Ovary (tissue), 9 donors: Measurements from ENCODE around the gene DHCR24. TPM values are rescaled to one million over a fixed set of nuclear protein-coding genes. Genes with fewer than 3 reads are reported as not detected.
A peak's percentile ranks its signal among the peaks of the same experiment; 100 is the strongest.

Source experiments
- DNase-seq, 5 donors: peaks; one replicate each; pipeline ENCODE4 v3.0.0-alpha.2; 2019 to 2020
- H3K27ac ChIP-seq, 2 donors: fragments of 200-600 bp; one replicate each; pipeline versions ENCODE4 v1.5.1 to v1.8.0; 2019 to 2022
- H3K27me3 ChIP-seq: fragments of 200-600 bp; one replicate; pipeline ENCODE4 v1.8.0; 2022
- H3K36me3 ChIP-seq: fragments of 200-600 bp; sonication (generic); one replicate; pipeline ENCODE4 v1.5.1; 2019
- H3K4me1 ChIP-seq: one replicate; pipeline ENCODE4 v1.8.1; 2013; ENCODE audit warnings: mild to moderate bottlenecking, moderate library complexity; ENCODE audit not compliant: insufficient read depth
- H3K4me3 ChIP-seq: fragments of 200-600 bp; sonication (generic); one replicate; pipeline ENCODE4 v1.5.1; 2017
- H3K9me3 ChIP-seq, 2 donors: fragments of 200-600 bp in 1 of 2; sonication (generic) in 1 of 2; one replicate each; pipeline versions ENCODE4 v1.5.1 to v1.8.1; 2013 to 2019; ENCODE audit warnings: mild to moderate bottlenecking in 1 of 2, moderate library complexity in 1 of 2
- CTCF ChIP-seq, 3 donors: fragments of 450-650 bp in 2 of 3; fragments of 200-600 bp in 1 of 3; IDR thresholded peaks; one replicate each; pipeline versions ENCODE4 v1.5.1 to v1.8.0; 2016 to 2022; ENCODE audit warnings: antibody characterized with exemption in 3 of 3, mild to moderate bottlenecking in 1 of 3
- EP300 ChIP-seq: sonication (generic); formaldehyde crosslinking; IDR thresholded peaks from one replicate; pipeline ENCODE4 v1.6.1; 2017; ENCODE audit warnings: antibody characterized with exemption
- POLR2A ChIP-seq: fragments of 450-650 bp; IDR thresholded peaks from one replicate; pipeline ENCODE4 v1.6.1; 2017; ENCODE audit warnings: antibody characterized with exemption, mild to moderate bottlenecking, moderate library complexity
- WGBS, 3 donors: extraction: QIAGEN DNeasy Blood & Tissue Kit in 1 of 3; methylation state at CpG; one replicate each; pipeline versions ENCODE4 v1.1.5 to v1.1.7; 2013 to 2017; 5-methylcytosine and 5-hydroxymethylcytosine counted together
- intact Hi-C, 4 donors: fragments of 100-400 bp; cut with DNase I; formaldehyde crosslinking; loops; one replicate each; pipeline versions ENCODE4 v1.11.0 to v1.15.1; 2022 to 2023
- polyA plus RNA-seq, 2 donors: library from polyadenylated mRNA; stranded (reverse); fragments of 200-250 nt in 1 of 2; fragments of 350-450 nt in 1 of 2; fragmentation: Illumina TruSeq in 1 of 2; extraction: RNeasy Lipid Tissue Mini Kit (QIAGEN cat#74804) in 1 of 2; gene quantifications; one replicate each; pipeline ENCODE4 v1.2.3, GENCODE V29; 2013 to 2014
- total RNA-seq, 7 donors: library from RNA; depleted of rRNA in 2 of 7; stranded (reverse); fragments of >200 nt in 2 of 7; fragmentation: NEBNext Ultra II Directional in 3 of 7; extraction: Animal tissue kit (Norgen Biotek cat#: 25700) in 3 of 7; gene quantifications; one replicate each; pipeline versions ENCODE4 v1.1.0 to v1.2.4, GENCODE V29; 2016 to 2023
- donor health status: DM: no; HTN: no; CAD: no; lungs with moderate emphysema.
- donor health status: DM: no; HTN: no; CAD: no.
- donor health status: Bipolar disorder and iron deficiency.
- donor health status: DM: yes; HTN: yes; CAD: no.
- donor health status: DM: no; HTN: no; CAD: no.
- donor health status: DM: yes; HTN: yes; CAD: no.

Gene DHCR24
- total and polyA plus RNA-seq, 9 donors: 10.5 to 1,394 (median 74.6) TPM

GRCh38 chr1:54800899-54801759, 85.9 kb downstream of the DHCR24 start, which contains the start of gene TTC22:
Gene TTC22, minus strand, starts transcription at chr1:54801323. Its CDS starts 160 bp downstream, at chr1:54801163.
- Histone ChIP-seq H3K27ac (no peak within 1 kb of the TSS), H3K4me3 (peak within 1 kb of the TSS; percentile 38), H3K9me3 (no peaks in the 10 kb centered on the region), H3K27me3 (no peaks in the 10 kb centered on the region), H3K4me1 (no peaks in the 10 kb centered on the region), H3K36me3 (no peaks in the 10 kb centered on the region)
- intact Hi-C loops: loop anchor here (10.0 kb wide), 5 partner anchors 306 to 946 kb away; no protein-coding TSS in a partner anchor
- 4 to 9% (median 8%) methylated on average over 45 to 58 of the region's 58 CpGs for WGBS, 3 donors
- peak in 3 of 5 donors; percentile 34 to 57 (median 44) for DNase-seq
- no peak for TF ChIP-seq EP300
- TF ChIP-seq CTCF (IDR thresholded peaks at IDR 0.05): no peak
- TF ChIP-seq POLR2A: no peak

GRCh38 chr1:54800041-54800898, 86.7 kb downstream of the DHCR24 start:
- no peaks in the 10 kb centered on the region for H3K27me3 ChIP-seq
- no peaks in the 10 kb centered on the region for H3K36me3 ChIP-seq
- peak overlapping the region; percentile 38 for H3K4me3 ChIP-seq
- 32 to 49% (median 39%) methylated on average over 36 to 39 of the region's 39 CpGs for WGBS, 3 donors
- peak in 1 of 5 donors; percentile 28 for DNase-seq
- TF ChIP-seq EP300 (no peak), POLR2A (no peak), CTCF (IDR thresholded peaks at IDR 0.05) (no peak)
- H3K9me3 ChIP-seq: no peaks in the 10 kb centered on the region
- intact Hi-C loops: loop anchor here (10.0 kb wide), 5 partner anchors 305 to 945 kb away; no protein-coding TSS in a partner anchor
- H3K27ac ChIP-seq: no peak overlapping the region
- no peaks in the 10 kb centered on the region for H3K4me1 ChIP-seq

Other genes with a start within 250 kb of the DHCR24 start
- gene MROH7, start 245.4 kb downstream of the DHCR24 start, total RNA-seq: 10 to 100 TPM in 3 of 7 donors, 1 to 10 TPM in 4; 4.6 to 20.9 (median 9.7) TPM
- 1 to 10 TPM; 3.1 to 3.4 TPM for gene MROH7, start 245.4 kb downstream of the DHCR24 start, polyA plus RNA-seq
- 10 to 100 TPM; 15.4 to 26.2 (median 19.9) TPM for gene TTC4, start 171.3 kb downstream of the DHCR24 start, total RNA-seq
- 10 to 100 TPM; 12.6 to 29.9 TPM for gene TTC4, start 171.3 kb downstream of the DHCR24 start, polyA plus RNA-seq
- gene PARS2, start 122.7 kb downstream of the DHCR24 start, total RNA-seq: 1 to 10 TPM; 3.2 to 9.6 (median 7.0) TPM
- gene PARS2, start 122.7 kb downstream of the DHCR24 start, polyA plus RNA-seq: 1 to 10 TPM; 4.3 to 6.4 TPM
- 1 to 10 TPM in 4 of 7 donors, under 1 TPM in 3; 0.13 to 9.1 (median 1.1) TPM for gene TTC22, start 85.9 kb downstream of the DHCR24 start, total RNA-seq
- gene TTC22, start 85.9 kb downstream of the DHCR24 start, polyA plus RNA-seq: under 1 TPM; 0.21 to 0.47 TPM
- gene TMEM61, start 93.4 kb upstream of the DHCR24 start, total RNA-seq: 1 to 10 TPM in 2 of 7 donors, under 1 TPM in 3, not detected in 2; 0.22 to 2.9 (median 0.60) TPM
- gene TMEM61, start 93.4 kb upstream of the DHCR24 start, polyA plus RNA-seq: under 1 TPM in 1 of 2 donors, not detected in 1; 0.63 TPM
- gene BSND, start 111.7 kb upstream of the DHCR24 start, total RNA-seq: under 1 TPM in 2 of 7 donors, not detected in 5; 0.10 to 0.46 TPM
- under 1 TPM in 1 of 2 donors, not detected in 1; 0.10 TPM for gene BSND, start 111.7 kb upstream of the DHCR24 start, polyA plus RNA-seq
- gene PCSK9, start 152.4 kb upstream of the DHCR24 start, total RNA-seq: under 1 TPM in 3 of 7 donors, not detected in 4; 0.12 to 0.52 (median 0.48) TPM
- gene PCSK9, start 152.4 kb upstream of the DHCR24 start, polyA plus RNA-seq: under 1 TPM in 1 of 2 donors, not detected in 1; 0.01 TPM